ENCODE results near the gene PHKG1.

DNA sequence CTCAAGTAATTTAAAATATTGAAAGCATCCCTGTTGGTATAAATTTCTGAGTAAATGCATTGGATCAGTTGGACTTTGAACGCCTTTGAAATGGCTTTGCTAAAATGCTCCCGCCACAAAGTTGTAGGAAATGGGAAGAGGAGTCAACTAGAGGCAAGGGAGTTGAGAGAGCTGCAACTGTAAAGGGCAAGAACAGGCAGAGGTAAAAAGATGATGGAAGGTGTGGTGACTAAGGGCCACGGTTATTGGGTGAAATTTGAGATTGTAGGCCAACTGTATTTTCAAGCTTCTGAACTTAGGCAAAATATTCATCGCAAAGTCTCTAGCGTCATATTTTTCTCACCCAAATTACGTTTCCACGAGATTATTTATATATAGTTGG is 29.3 kb downstream of the PHKG1 start:
- TF ChIP-seq, protein P1, sequence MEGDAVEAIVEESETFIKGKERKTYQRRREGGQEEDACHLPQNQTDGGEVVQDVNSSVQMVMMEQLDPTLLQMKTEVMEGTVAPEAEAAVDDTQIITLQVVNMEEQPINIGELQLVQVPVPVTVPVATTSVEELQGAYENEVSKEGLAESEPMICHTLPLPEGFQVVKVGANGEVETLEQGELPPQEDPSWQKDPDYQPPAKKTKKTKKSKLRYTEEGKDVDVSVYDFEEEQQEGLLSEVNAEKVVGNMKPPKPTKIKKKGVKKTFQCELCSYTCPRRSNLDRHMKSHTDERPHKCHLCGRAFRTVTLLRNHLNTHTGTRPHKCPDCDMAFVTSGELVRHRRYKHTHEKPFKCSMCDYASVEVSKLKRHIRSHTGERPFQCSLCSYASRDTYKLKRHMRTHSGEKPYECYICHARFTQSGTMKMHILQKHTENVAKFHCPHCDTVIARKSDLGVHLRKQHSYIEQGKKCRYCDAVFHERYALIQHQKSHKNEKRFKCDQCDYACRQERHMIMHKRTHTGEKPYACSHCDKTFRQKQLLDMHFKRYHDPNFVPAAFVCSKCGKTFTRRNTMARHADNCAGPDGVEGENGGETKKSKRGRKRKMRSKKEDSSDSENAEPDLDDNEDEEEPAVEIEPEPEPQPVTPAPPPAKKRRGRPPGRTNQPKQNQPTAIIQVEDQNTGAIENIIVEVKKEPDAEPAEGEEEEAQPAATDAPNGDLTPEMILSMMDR (IDR thresholded peaks at IDR 0.05), result no peak
- no peak for TF ChIP-seq POLR2A (IDR thresholded peaks at IDR 0.05)
